GM12872 (cell line): ENCODE data around the gene ANKRD28.

Experiments used
- CTCF ChIP-seq: IDR thresholded peaks from 3 replicates; pipeline ENCODE4 v1.5.1; 2011; ENCODE audit warnings: low read depth, mild to moderate bottlenecking, low read length, moderate library complexity; ENCODE audit not compliant: insufficient read depth

Gene ANKRD28

GRCh38 chr3:15750879-15751278 is 46.9 kb downstream of the ANKRD28 start:
- TF ChIP-seq CTCF = no peak

GRCh38 chr3:15750143-15750542 is 47.6 kb downstream of the ANKRD28 start:
- TF ChIP-seq CTCF = no peak

GRCh38 chr3:15744176-15744575 is 53.6 kb downstream of the ANKRD28 start:
- TF ChIP-seq CTCF = no peak

GRCh38 chr3:15743587-15744009 is 54.2 kb downstream of the ANKRD28 start:
- TF ChIP-seq CTCF = no peak

- TF ChIP-seq CTCF = no peak
These were observed 66.8 kb downstream of the ANKRD28 start for GRCh38 chr3:15731024-15731423.

- TF ChIP-seq CTCF = no peak
These were observed 69.0 kb downstream of the ANKRD28 start for GRCh38 chr3:15728766-15729165.

- TF ChIP-seq CTCF = no peak
These were observed 70.9 kb downstream of the ANKRD28 start for GRCh38 chr3:15726881-15727280.

GRCh38 chr3:15726043-15726442 is 71.7 kb downstream of the ANKRD28 start:
- no peak for TF ChIP-seq CTCF
